DOHH2 (cell line): ENCODE results near the gene COPS7A.

ENCODE experiments used
- H3F3A ChIP-seq: fragments of 200-600 bp; sonication (generic), shearing (Covaris generic); 2 replicates; pipeline ENCODE4 v1.6.0; 2016; ENCODE audit warnings: antibody characterized with exemption, mild to moderate bottlenecking; ENCODE audit not compliant: control insufficient read depth, insufficient read depth
- H3K27ac ChIP-seq: fragments of 200-600 bp; sonication (generic); 2 replicates; pipeline ENCODE4 v1.5.1; 2014; ENCODE audit warnings: low read depth, mild to moderate bottlenecking, low read length, moderate library complexity
- H3K27me3 ChIP-seq: fragments of 200-600 bp; sonication (generic); 2 replicates; pipeline ENCODE4 v1.6.1; 2014; ENCODE audit warnings: mild to moderate bottlenecking, low read length, mixed read lengths; ENCODE audit not compliant: control insufficient read depth
- H3K36me3 ChIP-seq: fragments of 200-600 bp; sonication (generic); 2 replicates; pipeline ENCODE4 v1.6.1; 2014; ENCODE audit warnings: mild to moderate bottlenecking, low read length, moderate library complexity, mixed read lengths; ENCODE audit not compliant: control insufficient read depth
- H3K4me1 ChIP-seq: fragments of 200-600 bp; sonication (generic); 2 replicates; pipeline ENCODE4 v1.6.1; 2014; ENCODE audit warnings: mild to moderate bottlenecking, low read length, mixed read lengths; ENCODE audit not compliant: control insufficient read depth
- H3K4me2 ChIP-seq: fragments of 200-600 bp; sonication (generic); 2 replicates; pipeline ENCODE4 v1.6.0; 2014; ENCODE audit warnings: mild to moderate bottlenecking, low read length, moderate library complexity
- H3K4me3 ChIP-seq: fragments of 200-600 bp; sonication (generic); 2 replicates; pipeline ENCODE4 v1.5.1; 2014; ENCODE audit warnings: mild to moderate bottlenecking, low read length, mixed read lengths
- H3K79me2 ChIP-seq: fragments of 200-600 bp; sonication (generic); 2 replicates; pipeline ENCODE4 v1.6.1; 2014; ENCODE audit warnings: mild to moderate bottlenecking, low read length, mixed read lengths; ENCODE audit not compliant: control insufficient read depth
- H3K9me2 ChIP-seq: fragments of 200-600 bp; sonication (generic); replicated peaks from 2 replicates; pipeline ENCODE4 v1.6.1; 2014; ENCODE audit warnings: mild to moderate bottlenecking, low read length, mixed read lengths; ENCODE audit not compliant: control insufficient read depth
- H3K9me3 ChIP-seq: fragments of 200-600 bp; sonication (generic); 2 replicates; pipeline ENCODE4 v1.6.1; 2014; ENCODE audit warnings: antibody characterized with exemption, low read length, mixed read lengths; ENCODE audit not compliant: control insufficient read depth, insufficient read depth
- H4K20me1 ChIP-seq: fragments of 200-600 bp; sonication (generic); 2 replicates; pipeline ENCODE4 v1.6.0; 2014; ENCODE audit warnings: low read depth, mild to moderate bottlenecking, antibody characterized with exemption, low read length, moderate library complexity; ENCODE audit not compliant: control insufficient read depth, insufficient read depth
- CTCF ChIP-seq: fragments of 200-600 bp; sonication (generic); IDR thresholded peaks from one replicate; pipeline ENCODE4 v1.5.1; 2014; ENCODE audit warnings: antibody characterized with exemption, mild to moderate bottlenecking, low read depth, low read length; ENCODE audit not compliant: poor library complexity, severe bottlenecking
- EZH2phosphoT487 ChIP-seq: fragments of 200-600 bp; sonication (generic); IDR thresholded peaks from 2 replicates; pipeline ENCODE4 v1.6.1; 2017; ENCODE audit warnings: borderline replicate concordance, mild to moderate bottlenecking, antibody characterized with exemption, low read length, moderate library complexity, mixed read lengths

COPS7A gene

GRCh38 chr12:6780573-6780972, 56.7 kb downstream of the COPS7A start:
- H3K9me3 ChIP-seq = no peaks in the 10 kb centered on the region
- H3K27ac ChIP-seq = no peak overlapping the region
- H3K79me2 ChIP-seq = no peaks in the 10 kb centered on the region
- peaks cover 21% of the 10 kb centered on the region for H3K27me3 ChIP-seq
- H3K36me3 ChIP-seq = no peaks in the 10 kb centered on the region
- 0 out of 2 replicates have a peak, but pooled peaks cover 3% of the 10 kb centered on the region for H3F3A ChIP-seq
- H3K4me3 ChIP-seq = no peak overlapping the region
- TF ChIP-seq EZH2phosphoT487 (no peak), CTCF (no peak)
- no peaks in the 10 kb centered on the region for H4K20me1 ChIP-seq
- H3K4me1 ChIP-seq = peaks cover 16% of the 10 kb centered on the region
- no peak overlapping the region for H3K4me2 ChIP-seq
- no peaks in the 10 kb centered on the region for H3K9me2 ChIP-seq
